H1 (cell line): ENCODE data around the gene NRXN3. TPM values are rescaled to one million over a fixed set of nuclear protein-coding genes. Genes with fewer than 3 reads are reported as not detected.

Experiments used
- CTCF ChIA-PET: fragments of 300-600 bp; sonication (Branson Sonifier 250); formaldehyde crosslinking; loops from one replicate; lab custom pipeline; 2021; ENCODE audit not compliant: partially characterized antibody; lab: Charles Lee
- POLR2A ChIA-PET: fragments of 300-600 bp; sonication (Branson Sonifier 250); formaldehyde crosslinking; loops from one replicate; lab custom pipeline; 2021; ENCODE audit warnings: inconsistent platforms; ENCODE audit not compliant: partially characterized antibody; lab: Charles Lee
- DNase-seq, 2 experiments: peaks; one replicate each; pipeline versions ENCODE4 v3.0.0 to v3.0.0-alpha.2; 2010 to 2022; ENCODE audit warnings: low spot score in 2 of 2, low read depth in 1 of 2, mixed read lengths in 1 of 2
- FAIRE-seq: peaks from 2 replicates; lab custom pipeline; 2011; peaks lifted over from hg19 to GRCh38; lab: Jason Lieb, UNC
- H2AFZ ChIP-seq: 2 replicates; pipeline ENCODE4 v1.8.1; 2012; ENCODE audit warnings: low read length, inconsistent platforms
- H2AK5ac ChIP-seq: 2 replicates; pipeline ENCODE4 v1.6.1; 2013; ENCODE audit warnings: low read depth, low read length
- H2BK120ac ChIP-seq: replicated peaks from 2 replicates; pipeline ENCODE3; 2013; ENCODE audit warnings: low read depth, low read length, inconsistent platforms
- H2BK12ac ChIP-seq: 2 replicates; pipeline ENCODE4 v1.6.1; 2013; ENCODE audit warnings: low read depth, low read length
- H2BK15ac ChIP-seq: 2 replicates; pipeline ENCODE4 v1.6.1; 2013; ENCODE audit warnings: low read length
- H2BK20ac ChIP-seq: 2 replicates; pipeline ENCODE4 v1.6.1; 2013; ENCODE audit warnings: low read length
- H2BK5ac ChIP-seq: 2 replicates; pipeline ENCODE4 v1.6.1; 2013; ENCODE audit warnings: low read depth, low read length
- H3K14ac ChIP-seq: 2 replicates; pipeline ENCODE4 v1.6.1; 2013; ENCODE audit warnings: inconsistent platforms; ENCODE audit not compliant: insufficient read length
- H3K18ac ChIP-seq: 2 replicates; pipeline ENCODE4 v1.6.1; 2013; ENCODE audit warnings: low read length; ENCODE audit errors: extremely low read depth
- H3K23ac ChIP-seq: 2 replicates; pipeline ENCODE4 v1.6.1; 2013; ENCODE audit warnings: inconsistent platforms; ENCODE audit not compliant: insufficient read length
- H3K23me2 ChIP-seq: 2 replicates; pipeline ENCODE4 v1.6.1; 2013; ENCODE audit warnings: low read depth, low read length
- H3K27ac ChIP-seq: 2 replicates; pipeline ENCODE4 v1.6.1; 2011; ENCODE audit warnings: low read depth, low read length, inconsistent platforms
- H3K27me3 ChIP-seq, 4 experiments: replicated peaks in 1 of 4; 1 replicate in 1 of 4; 2 replicates in 3 of 4; pipeline versions ENCODE4 v1.6.1 to v1.8.1; 2011 to 2013; ENCODE audit warnings: low read length in 3 of 4, mild to moderate bottlenecking in 3 of 4, inconsistent platforms in 2 of 4, mixed read lengths in 2 of 4, moderate library complexity in 1 of 4; ENCODE audit not compliant: control insufficient read depth in 3 of 4, insufficient read depth in 3 of 4; ENCODE audit errors: extremely low read depth in 1 of 4
- H3K36me3 ChIP-seq, 4 experiments: 2 replicates each; pipeline versions ENCODE4 v1.6.1 to v1.8.1; 2011 to 2013; ENCODE audit warnings: mild to moderate bottlenecking in 4 of 4, low read length in 3 of 4, moderate library complexity in 2 of 4, control low read depth in 1 of 4, inconsistent platforms in 1 of 4; ENCODE audit not compliant: insufficient read depth in 4 of 4, control insufficient read depth in 2 of 4
- H3K4ac ChIP-seq: replicated peaks from 2 replicates; pipeline ENCODE3; 2013; ENCODE audit warnings: low read length, low read depth, mixed read lengths, inconsistent platforms; ENCODE audit not compliant: insufficient read length
- H3K4me1 ChIP-seq, 4 experiments: replicated peaks in 1 of 4; 1 replicate in 1 of 4; 2 replicates in 3 of 4; pipeline versions ENCODE4 v1.6.1 to v1.8.1; 2011 to 2013; ENCODE audit warnings: low read length in 3 of 4, inconsistent platforms in 2 of 4, mixed read lengths in 1 of 4; ENCODE audit not compliant: insufficient read depth in 4 of 4, control insufficient read depth in 3 of 4
- H3K4me2 ChIP-seq, 2 experiments: 2 replicates each; pipeline versions ENCODE4 v1.6.1 to v1.8.1; 2011 to 2013; ENCODE audit warnings: low read depth in 2 of 2, low read length in 2 of 2, control low read depth in 1 of 2, inconsistent platforms in 1 of 2, mild to moderate bottlenecking in 1 of 2; ENCODE audit not compliant: insufficient read depth in 1 of 2
- H3K4me3 ChIP-seq, 4 experiments: fragments of 200-600, 300-600 bp in 1 of 4; sonication (generic), shearing (Covaris generic), sonication (Bioruptor Twin) in 1 of 4; 2 replicates each; pipeline versions ENCODE4 v1.5.1 to v1.8.1; 2011 to 2016; ENCODE audit warnings: low read length in 4 of 4, low read depth in 3 of 4, control low read depth in 2 of 4, inconsistent platforms in 2 of 4, mild to moderate bottlenecking in 2 of 4, mixed read lengths in 1 of 4, moderate library complexity in 1 of 4; ENCODE audit not compliant: insufficient read depth in 2 of 4; ENCODE audit errors: extremely low read depth in 1 of 4
- H3K56ac ChIP-seq: replicated peaks from 2 replicates; pipeline ENCODE3; 2013; ENCODE audit warnings: low read depth, mild to moderate bottlenecking, mixed read lengths, low read length, inconsistent platforms; ENCODE audit not compliant: insufficient read length
- H3K79me1 ChIP-seq: 2 replicates; pipeline ENCODE4 v1.6.1; 2013; ENCODE audit warnings: low read depth, low read length, control low read depth
- H3K79me2 ChIP-seq, 2 experiments: 2 replicates each; pipeline versions ENCODE4 v1.6.1 to v1.8.1; 2012 to 2013; ENCODE audit warnings: low read length in 2 of 2, mild to moderate bottlenecking in 2 of 2, inconsistent platforms in 1 of 2; ENCODE audit not compliant: insufficient read depth in 2 of 2, control insufficient read depth in 1 of 2
- H3K9ac ChIP-seq, 4 experiments: replicated peaks in 1 of 4; 1 replicate in 1 of 4; 2 replicates in 3 of 4; pipeline versions ENCODE4 v1.6.1 to v1.8.1; 2011 to 2013; ENCODE audit warnings: low read depth in 3 of 4, low read length in 3 of 4, control low read depth in 2 of 4, mild to moderate bottlenecking in 2 of 4, moderate library complexity in 2 of 4, inconsistent platforms in 1 of 4; ENCODE audit errors: extremely low read depth in 1 of 4
- H3K9me3 ChIP-seq, 2 experiments: 2 replicates each; pipeline versions ENCODE4 v1.6.1 to v1.8.1; 2012 to 2013; ENCODE audit warnings: mild to moderate bottlenecking in 2 of 2, moderate library complexity in 2 of 2, control low read depth in 1 of 2, inconsistent platforms in 1 of 2, low read depth in 1 of 2, low read length in 1 of 2, mixed read lengths in 1 of 2; ENCODE audit not compliant: insufficient read depth in 2 of 2
- H4K20me1 ChIP-seq, 2 experiments: replicated peaks in 1 of 2; 2 replicates each; pipeline versions ENCODE3 to v1.8.1; 2011 to 2013; ENCODE audit warnings: inconsistent platforms in 2 of 2, low read length in 2 of 2, mild to moderate bottlenecking in 1 of 2; ENCODE audit not compliant: insufficient read depth in 2 of 2, control insufficient read depth in 1 of 2
- H4K5ac ChIP-seq: 2 replicates; pipeline ENCODE4 v1.6.1; 2013; ENCODE audit warnings: low read length, low read depth, mixed read lengths, inconsistent platforms; ENCODE audit not compliant: insufficient read length
- H4K8ac ChIP-seq: 2 replicates; pipeline ENCODE4 v1.8.0; 2013; ENCODE audit warnings: mild to moderate bottlenecking, moderate library complexity, low read length, inconsistent platforms; ENCODE audit not compliant: insufficient read depth; ENCODE audit errors: extremely low read depth
- H4K91ac ChIP-seq: replicated peaks from 2 replicates; pipeline ENCODE3; 2013; ENCODE audit warnings: low read length, mixed read lengths, inconsistent platforms; ENCODE audit not compliant: insufficient read length
- ASH2L ChIP-seq: fragments of 200-600, 300-600 bp; sonication (generic); IDR thresholded peaks from one replicate; pipeline ENCODE4 v1.7.1; 2017; ENCODE audit warnings: low read length
- CTCF ChIP-seq, 3 experiments: IDR thresholded peaks; 1 replicate in 2 of 3; 2 replicates in 1 of 3; pipeline versions ENCODE4 v1.5.1 to v1.6.1; 2011; ENCODE audit warnings: low read length in 3 of 3, mild to moderate bottlenecking in 3 of 3, inconsistent platforms in 2 of 3, low read depth in 1 of 3, moderate library complexity in 1 of 3; ENCODE audit not compliant: insufficient read depth in 1 of 3; ENCODE audit errors: control extremely low read depth in 1 of 3
- FOSL1 ChIP-seq: IDR thresholded peaks from 2 replicates; pipeline ENCODE4 v1.6.1; 2011; ENCODE audit warnings: mild to moderate bottlenecking, low read depth, low read length, moderate library complexity; ENCODE audit not compliant: insufficient read depth
- GABPA ChIP-seq: IDR thresholded peaks from 2 replicates; pipeline ENCODE4 v1.6.1; 2011; ENCODE audit warnings: mild to moderate bottlenecking, low read length, moderate library complexity, borderline replicate concordance; ENCODE audit not compliant: insufficient read depth
- GTF2F1 ChIP-seq: IDR thresholded peaks from 2 replicates; pipeline ENCODE4 v1.6.1; 2012; ENCODE audit warnings: low read depth, low read length, improper control_type of control experiment, borderline replicate concordance
- HDAC6 ChIP-seq: IDR thresholded peaks from one replicate; pipeline ENCODE4 v1.7.1; 2012; ENCODE audit warnings: low read depth, mild to moderate bottlenecking, inconsistent platforms, low read length, moderate library complexity
- JUN ChIP-seq: IDR thresholded peaks from 2 replicates; pipeline ENCODE4 v1.6.1; 2011; ENCODE audit warnings: low read depth, mild to moderate bottlenecking, improper control_type of control experiment, low read length
- PHF8 ChIP-seq: fragments of 200-600 bp; sonication (generic); conservative IDR thresholded peaks from 2 replicates; pipeline ENCODE4 v1.7.1; 2012; ENCODE audit warnings: low read depth, mild to moderate bottlenecking, inconsistent platforms, low read length, moderate library complexity
- POU5F1 ChIP-seq: IDR thresholded peaks from 2 replicates; pipeline ENCODE4 v1.6.1; 2011; ENCODE audit warnings: low read depth, mild to moderate bottlenecking, low read length, moderate library complexity
- SP4 ChIP-seq: IDR thresholded peaks from 2 replicates; pipeline ENCODE4 v1.6.1; 2012; ENCODE audit warnings: low read length, inconsistent platforms
- TAF7 ChIP-seq: optimal IDR thresholded peaks from 2 replicates; pipeline ENCODE3; 2011; ENCODE audit warnings: low read depth, mild to moderate bottlenecking, inconsistent platforms, low read length, moderate library complexity, borderline replicate concordance
- TEAD4 ChIP-seq: IDR thresholded peaks from 2 replicates; pipeline ENCODE4 v1.6.1; 2012; ENCODE audit warnings: low read depth, low read length, inconsistent platforms, mixed read lengths
- polyA plus RNA-seq, 7 experiments: library from polyadenylated mRNA; depleted of rRNA in 3 of 7; stranded (reverse) in 5 of 7; unstranded in 2 of 7; fragments of >200 nt in 5 of 7; fragments of 200-250 nt in 2 of 7; gene quantifications; 1 replicate in 5 of 7; 2 replicates in 1 of 7; 4 replicates in 1 of 7; pipeline versions ENCODE4 v1.2.1 to v1.2.3, GENCODE V29; 2011 to 2013; ENCODE audit warnings: missing spikeins in 2 of 7, mixed read lengths in 2 of 7
- total RNA-seq: library from RNA; stranded (reverse); fragmentation: NEBNext Ultra II Directional; extraction: Animal tissue kit (Norgen Biotek cat#: 25700); gene quantifications from 2 replicates; pipeline ENCODE4 v1.2.1, GENCODE V29; 2021

The NRXN3 gene
- total and polyA plus RNA-seq, 2 of the 8 experiments (the other 6 are each of a cell fraction or from before 2014, with no cell fraction given), result 2.6 to 4.1 TPM

DNA sequence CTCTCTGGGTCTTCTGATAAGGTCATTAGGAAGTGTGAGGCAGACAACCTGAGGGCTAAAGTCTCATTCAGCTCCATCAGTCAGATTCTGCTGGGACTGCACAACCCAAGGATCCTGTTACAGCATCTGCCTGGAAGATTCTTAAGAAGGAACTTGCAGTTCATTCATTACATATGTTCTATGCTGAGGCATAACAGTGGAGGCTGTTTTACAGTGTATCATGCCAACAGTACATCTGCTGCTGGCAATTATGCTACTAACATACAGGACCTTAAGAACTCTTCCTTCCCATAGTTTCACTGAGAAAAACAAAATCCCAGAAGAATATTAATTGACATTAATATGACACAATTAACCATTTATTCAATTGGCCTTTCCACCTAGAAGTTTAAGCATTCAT lies 1072.5 kb downstream of the NRXN3 start:
- H4K8ac ChIP-seq, result no peak overlapping the region
- DNase-seq, result no peak
- H2BK120ac ChIP-seq, result no peak overlapping the region
- H2BK12ac ChIP-seq, result no peak overlapping the region
- H3K27me3 ChIP-seq, result no peaks in the 10 kb centered on the region
- no peaks in the 10 kb centered on the region for H3K4me1 ChIP-seq
- H2BK20ac ChIP-seq, result no peak overlapping the region
- ChIA-PET CTCF (interaction anchor here (2.2 kb wide), 1 partner anchor 10 kb away, joined by 6 read pairs; no protein-coding TSS in a partner anchor), POLR2A (no interaction called here)
- no peak overlapping the region for H3K14ac ChIP-seq
- no peak overlapping the region for H3K27ac ChIP-seq
- no peaks in the 10 kb centered on the region for H4K20me1 ChIP-seq
- H2BK5ac ChIP-seq, result no peak overlapping the region
- no peaks in the 10 kb centered on the region for H3K23me2 ChIP-seq
- no peak overlapping the region for H3K4ac ChIP-seq
- H2AK5ac ChIP-seq, result no peak overlapping the region
- TF ChIP-seq TAF7 (no peak), SP4 (no peak), GTF2F1 (no peak), JUN (no peak), TEAD4 (no peak), CTCF (IDR thresholded peaks at IDR 0.05; ENCODE audit: control extremely low read depth in 1 of 3, insufficient read depth in 1 of 3, low read depth in 1 of 3, low read length in 3 of 3) (no peak), FOSL1 (no peak), PHF8 (no peak), ASH2L (no peak), POU5F1 (no peak), GABPA (no peak), HDAC6 (no peak)
- no peak overlapping the region for H3K4me3 ChIP-seq
- no peak overlapping the region for H3K23ac ChIP-seq
- H4K5ac ChIP-seq, result no peak overlapping the region
- H3K79me2 ChIP-seq, result no peaks in the 10 kb centered on the region
- no peak overlapping the region for H4K91ac ChIP-seq
- no peak overlapping the region for H3K56ac ChIP-seq
- no peaks in the 10 kb centered on the region for H3K9me3 ChIP-seq
- no peaks in the 10 kb centered on the region for H3K79me1 ChIP-seq
- no peak overlapping the region for H3K9ac ChIP-seq
- no peak overlapping the region for H2BK15ac ChIP-seq
- H2AFZ ChIP-seq, result no peak overlapping the region
- H3K4me2 ChIP-seq, result no peak overlapping the region
- H3K36me3 ChIP-seq, result no peaks in the 10 kb centered on the region
- H3K18ac ChIP-seq, result no peak overlapping the region
- no peak for FAIRE-seq
